GM23338 (cell line): ENCODE measurements around the gene TPM2. TPM values are rescaled to one million over a fixed set of nuclear protein-coding genes. Genes with fewer than 3 reads are reported as not detected.
A peak's percentile ranks its signal among the peaks of the same experiment; 100 is the strongest.

ENCODE experiments used
- ATAC-seq: fragments of 200-7000 bp; cut with Tn5 transposase; 3 replicates; pipeline ENCODE4 v1.9.1; 2020
- DNase-seq: peaks from one replicate; pipeline ENCODE4 v3.0.0-alpha.2; 2015; ENCODE audit warnings: low spot score
- H2AFZ ChIP-seq: fragments of 200-600 bp; sonication (generic); 2 replicates; pipeline ENCODE4 v1.8.0; 2016; ENCODE audit warnings: antibody characterized with exemption, mild to moderate bottlenecking, moderate library complexity
- H3F3A ChIP-seq: fragments of 200-600 bp; sonication (generic); replicated peaks from 2 replicates; pipeline ENCODE4 v1.8.0; 2017; ENCODE audit warnings: antibody characterized with exemption, mixed run types, low read depth
- H3K27ac ChIP-seq: fragments of 200-600 bp; sonication (generic); 2 replicates; pipeline ENCODE4 v1.6.1; 2016; ENCODE audit warnings: low read depth
- H3K27me3 ChIP-seq: fragments of 200-600 bp; sonication (generic); 2 replicates; pipeline ENCODE4 v1.8.0; 2016; ENCODE audit warnings: mild to moderate bottlenecking, mixed run types, moderate library complexity; ENCODE audit not compliant: insufficient read depth
- H3K36me3 ChIP-seq: fragments of 200-600 bp; sonication (generic); 2 replicates; pipeline ENCODE4 v1.8.0; 2016; ENCODE audit warnings: mild to moderate bottlenecking; ENCODE audit not compliant: insufficient read depth
- H3K4me1 ChIP-seq: fragments of 200-600 bp; sonication (generic); 2 replicates; pipeline ENCODE4 v1.8.0; 2016; ENCODE audit warnings: mild to moderate bottlenecking, moderate library complexity; ENCODE audit not compliant: insufficient read depth
- H3K4me2 ChIP-seq: fragments of 200-600 bp; sonication (generic); 2 replicates; pipeline ENCODE4 v1.7.1; 2017; ENCODE audit warnings: mixed run types
- H3K4me3 ChIP-seq: fragments of 200-600 bp; sonication (generic); 2 replicates; pipeline ENCODE4 v1.6.1; 2016; ENCODE audit warnings: mixed run types
- H3K79me2 ChIP-seq: fragments of 200-600 bp; sonication (generic); replicated peaks from 2 replicates; pipeline ENCODE4 v1.8.0; 2017; ENCODE audit warnings: mild to moderate bottlenecking; ENCODE audit not compliant: insufficient read depth
- H3K9me2 ChIP-seq: fragments of 200-600 bp; sonication (generic); 2 replicates; pipeline ENCODE4 v1.8.0; 2017; ENCODE audit not compliant: insufficient read depth
- H4K20me1 ChIP-seq: fragments of 200-600 bp; sonication (generic); replicated peaks from 2 replicates; pipeline ENCODE4 v1.8.0; 2017; ENCODE audit warnings: mild to moderate bottlenecking; ENCODE audit not compliant: insufficient read depth
- H3K27ac Mint-ChIP-seq: 2 replicates; pipeline ENCODE4 v1.8.0; 2020; ENCODE audit warnings: inconsistent platforms, mild to moderate bottlenecking, moderate library complexity, mixed read lengths
- H3K27me3 Mint-ChIP-seq: 3 replicates; pipeline ENCODE4 v1.8.0; 2022; ENCODE audit warnings: low read depth, mild to moderate bottlenecking, moderate library complexity, mixed read lengths, inconsistent platforms; ENCODE audit not compliant: insufficient read depth, poor library complexity
- H3K36me3 Mint-ChIP-seq: 3 replicates; pipeline ENCODE4 v1.8.0; 2021; ENCODE audit warnings: low read depth, mild to moderate bottlenecking, inconsistent platforms, moderate library complexity, mixed read lengths
- H3K4me1 Mint-ChIP-seq: 3 replicates; pipeline ENCODE4 v1.8.0; 2020; ENCODE audit warnings: mild to moderate bottlenecking, inconsistent platforms, mixed read lengths
- H3K4me3 Mint-ChIP-seq: 3 replicates; pipeline ENCODE4 v1.8.0; 2021; ENCODE audit warnings: moderate library complexity, mild to moderate bottlenecking, inconsistent platforms, mixed read lengths
- H3K9me3 Mint-ChIP-seq: 3 replicates; pipeline ENCODE4 v1.8.0; 2020; ENCODE audit warnings: moderate library complexity, mild to moderate bottlenecking, inconsistent platforms, mixed read lengths
- POLR2AphosphoS5 ChIP-seq: IDR thresholded peaks from 2 replicates; pipeline ENCODE4 v1.6.1; 2016; ENCODE audit warnings: antibody characterized with exemption, low read depth
- STAT1 ChIP-seq: IDR thresholded peaks from one replicate; pipeline ENCODE4 v1.6.1; 2016; ENCODE audit warnings: antibody characterized with exemption; ENCODE audit not compliant: unreplicated experiment
- ZNF114 ChIP-seq: fragments of 250-450 bp; sonication (Bioruptor Pico); IDR thresholded peaks from 2 replicates; pipeline ENCODE4 v1.5.0; 2020; ENCODE audit warnings: mild to moderate bottlenecking, moderate library complexity
- polyA plus RNA-seq: library from polyadenylated mRNA; unstranded; fragments of >200 nt; fragmentation: Nextera tagmentation; extraction: Ambion mirVana; gene quantifications from 2 replicates; pipeline ENCODE4 v1.2.1, GENCODE V29; 2016
- total RNA-seq: library from RNA; depleted of rRNA; stranded (reverse); fragments of >200 nt; shearing (Covaris generic); gene quantifications from 2 replicates; pipeline ENCODE4 v1.2.3, GENCODE V29; 2014
- TF ChIP-seq, protein P1 (sequence below): fragments of 250-450 bp; sonication (Bioruptor Pico); IDR thresholded peaks from 2 replicates; pipeline ENCODE4 v1.5.0; 2020; ENCODE audit warnings: mild to moderate bottlenecking, moderate library complexity
- TF ChIP-seq, protein P2 (sequence below), 2 experiments: fragments of 200-600 bp in 1 of 2; sonication (generic) in 1 of 2; conservative IDR thresholded peaks; 2 replicates each; pipeline versions ENCODE4 v1.5.1 to v1.6.1; 2016 to 2017; ENCODE audit warnings: antibody characterized with exemption in 2 of 2, low read depth in 2 of 2, mild to moderate bottlenecking in 2 of 2, moderate library complexity in 1 of 2

Gene TPM2
- total and polyA plus RNA-seq, 2 experiments from 2014 or later, result 116 to 488 TPM

DNA sequence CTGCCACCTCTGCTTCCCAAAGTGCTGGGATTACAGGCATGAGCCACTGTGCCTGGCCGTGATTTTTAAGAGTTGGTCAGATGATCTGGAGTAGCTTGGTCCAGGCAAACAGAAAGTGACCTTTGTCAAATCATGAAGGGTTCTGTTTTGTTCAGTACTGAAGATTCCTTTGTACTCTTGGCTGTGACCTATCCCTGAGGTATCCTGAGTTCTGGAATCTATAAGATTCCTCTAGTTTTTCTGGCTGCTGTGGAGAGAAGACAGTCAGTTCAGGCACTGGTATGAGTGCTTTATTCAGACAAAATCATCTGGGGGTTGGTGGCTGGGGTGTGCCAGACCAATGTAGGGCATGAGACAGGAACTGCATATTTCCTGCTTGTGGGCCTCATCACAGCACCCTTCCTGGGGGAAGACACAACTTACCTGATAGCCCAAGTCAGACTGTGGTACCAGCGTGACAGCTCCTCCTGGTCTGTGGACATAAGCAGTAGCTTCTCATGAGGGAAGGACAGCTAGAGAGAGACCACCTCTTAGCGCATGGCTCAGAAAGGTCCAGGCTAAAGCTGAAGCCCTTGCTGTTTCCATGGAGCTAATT is 27.9 kb downstream of the TPM2 start (continued):
- TF ChIP-seq, protein P1, sequence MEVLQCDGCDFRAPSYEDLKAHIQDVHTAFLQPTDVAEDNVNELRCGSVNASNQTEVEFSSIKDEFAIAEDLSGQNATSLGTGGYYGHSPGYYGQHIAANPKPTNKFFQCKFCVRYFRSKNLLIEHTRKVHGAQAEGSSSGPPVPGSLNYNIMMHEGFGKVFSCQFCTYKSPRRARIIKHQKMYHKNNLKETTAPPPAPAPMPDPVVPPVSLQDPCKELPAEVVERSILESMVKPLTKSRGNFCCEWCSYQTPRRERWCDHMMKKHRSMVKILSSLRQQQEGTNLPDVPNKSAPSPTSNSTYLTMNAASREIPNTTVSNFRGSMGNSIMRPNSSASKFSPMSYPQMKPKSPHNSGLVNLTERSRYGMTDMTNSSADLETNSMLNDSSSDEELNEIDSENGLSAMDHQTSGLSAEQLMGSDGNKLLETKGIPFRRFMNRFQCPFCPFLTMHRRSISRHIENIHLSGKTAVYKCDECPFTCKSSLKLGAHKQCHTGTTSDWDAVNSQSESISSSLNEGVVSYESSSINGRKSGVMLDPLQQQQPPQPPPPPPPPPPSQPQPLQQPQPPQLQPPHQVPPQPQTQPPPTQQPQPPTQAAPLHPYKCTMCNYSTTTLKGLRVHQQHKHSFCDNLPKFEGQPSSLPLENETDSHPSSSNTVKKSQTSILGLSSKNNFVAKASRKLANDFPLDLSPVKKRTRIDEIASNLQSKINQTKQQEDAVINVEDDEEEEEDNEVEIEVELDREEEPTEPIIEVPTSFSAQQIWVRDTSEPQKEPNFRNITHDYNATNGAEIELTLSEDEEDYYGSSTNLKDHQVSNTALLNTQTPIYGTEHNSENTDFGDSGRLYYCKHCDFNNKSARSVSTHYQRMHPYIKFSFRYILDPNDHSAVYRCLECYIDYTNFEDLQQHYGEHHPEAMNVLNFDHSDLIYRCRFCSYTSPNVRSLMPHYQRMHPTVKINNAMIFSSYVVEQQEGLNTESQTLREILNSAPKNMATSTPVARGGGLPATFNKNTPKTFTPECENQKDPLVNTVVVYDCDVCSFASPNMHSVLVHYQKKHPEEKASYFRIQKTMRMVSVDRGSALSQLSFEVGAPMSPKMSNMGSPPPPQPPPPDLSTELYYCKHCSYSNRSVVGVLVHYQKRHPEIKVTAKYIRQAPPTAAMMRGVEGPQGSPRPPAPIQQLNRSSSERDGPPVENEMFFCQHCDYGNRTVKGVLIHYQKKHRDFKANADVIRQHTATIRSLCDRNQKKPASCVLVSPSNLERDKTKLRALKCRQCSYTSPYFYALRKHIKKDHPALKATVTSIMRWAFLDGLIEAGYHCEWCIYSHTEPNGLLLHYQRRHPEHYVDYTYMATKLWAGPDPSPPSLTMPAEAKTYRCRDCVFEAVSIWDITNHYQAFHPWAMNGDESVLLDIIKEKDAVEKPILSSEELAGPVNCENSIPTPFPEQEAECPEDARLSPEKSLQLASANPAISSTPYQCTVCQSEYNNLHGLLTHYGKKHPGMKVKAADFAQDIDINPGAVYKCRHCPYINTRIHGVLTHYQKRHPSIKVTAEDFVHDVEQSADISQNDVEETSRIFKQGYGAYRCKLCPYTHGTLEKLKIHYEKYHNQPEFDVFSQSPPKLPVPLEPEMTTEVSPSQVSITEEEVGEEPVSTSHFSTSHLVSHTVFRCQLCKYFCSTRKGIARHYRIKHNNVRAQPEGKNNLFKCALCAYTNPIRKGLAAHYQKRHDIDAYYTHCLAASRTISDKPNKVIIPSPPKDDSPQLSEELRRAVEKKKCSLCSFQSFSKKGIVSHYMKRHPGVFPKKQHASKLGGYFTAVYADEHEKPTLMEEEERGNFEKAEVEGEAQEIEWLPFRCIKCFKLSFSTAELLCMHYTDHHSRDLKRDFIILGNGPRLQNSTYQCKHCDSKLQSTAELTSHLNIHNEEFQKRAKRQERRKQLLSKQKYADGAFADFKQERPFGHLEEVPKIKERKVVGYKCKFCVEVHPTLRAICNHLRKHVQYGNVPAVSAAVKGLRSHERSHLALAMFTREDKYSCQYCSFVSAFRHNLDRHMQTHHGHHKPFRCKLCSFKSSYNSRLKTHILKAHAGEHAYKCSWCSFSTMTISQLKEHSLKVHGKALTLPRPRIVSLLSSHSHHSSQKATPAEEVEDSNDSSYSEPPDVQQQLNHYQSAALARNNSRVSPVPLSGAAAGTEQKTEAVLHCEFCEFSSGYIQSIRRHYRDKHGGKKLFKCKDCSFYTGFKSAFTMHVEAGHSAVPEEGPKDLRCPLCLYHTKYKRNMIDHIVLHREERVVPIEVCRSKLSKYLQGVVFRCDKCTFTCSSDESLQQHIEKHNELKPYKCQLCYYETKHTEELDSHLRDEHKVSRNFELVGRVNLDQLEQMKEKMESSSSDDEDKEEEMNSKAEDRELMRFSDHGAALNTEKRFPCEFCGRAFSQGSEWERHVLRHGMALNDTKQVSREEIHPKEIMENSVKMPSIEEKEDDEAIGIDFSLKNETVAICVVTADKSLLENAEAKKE (CRISPR knock-in tag), result no peak

DNA sequence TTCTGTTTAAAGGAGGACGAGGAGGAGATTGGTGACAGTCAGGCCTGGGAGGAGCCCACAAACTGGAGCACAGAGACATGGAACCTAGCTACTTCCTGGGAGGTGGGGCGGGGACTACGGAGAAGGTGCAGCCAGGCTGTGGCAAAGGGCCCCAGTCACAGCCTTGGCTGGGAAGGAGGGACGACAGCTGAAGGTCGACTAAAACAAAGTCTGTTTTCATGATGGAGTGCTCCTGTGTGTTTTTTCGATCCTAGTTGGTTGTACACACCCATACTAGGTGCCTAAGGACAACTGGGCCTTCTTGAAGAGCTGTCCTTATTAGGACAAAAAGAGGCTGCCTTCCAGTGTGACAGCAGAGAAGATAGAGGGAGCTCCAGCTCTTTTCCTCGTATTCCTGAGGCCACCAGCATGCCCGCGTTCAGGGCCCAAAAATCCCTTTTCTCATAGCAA is 28.7 kb downstream of the TPM2 start:
- Mint-ChIP-seq H3K4me1 (peaks cover 55% of the 10 kb centered on the region), H3K27ac (peak overlapping the region; percentile 90; the same call in 1 of the 2 replicates), H3K36me3 (peaks cover 49% of the 10 kb centered on the region), H3K4me3 (no peak overlapping the region), H3K27me3 (peaks cover 33% of the 10 kb centered on the region), H3K9me3 (peaks cover 3% of the 10 kb centered on the region)
- H3K9me2 ChIP-seq, result no peaks in the 10 kb centered on the region
- peaks cover 23% of the 10 kb centered on the region for H3K4me1 ChIP-seq
- H3K4me2 ChIP-seq, result no peak overlapping the region
- TF ChIP-seq, protein P2, sequence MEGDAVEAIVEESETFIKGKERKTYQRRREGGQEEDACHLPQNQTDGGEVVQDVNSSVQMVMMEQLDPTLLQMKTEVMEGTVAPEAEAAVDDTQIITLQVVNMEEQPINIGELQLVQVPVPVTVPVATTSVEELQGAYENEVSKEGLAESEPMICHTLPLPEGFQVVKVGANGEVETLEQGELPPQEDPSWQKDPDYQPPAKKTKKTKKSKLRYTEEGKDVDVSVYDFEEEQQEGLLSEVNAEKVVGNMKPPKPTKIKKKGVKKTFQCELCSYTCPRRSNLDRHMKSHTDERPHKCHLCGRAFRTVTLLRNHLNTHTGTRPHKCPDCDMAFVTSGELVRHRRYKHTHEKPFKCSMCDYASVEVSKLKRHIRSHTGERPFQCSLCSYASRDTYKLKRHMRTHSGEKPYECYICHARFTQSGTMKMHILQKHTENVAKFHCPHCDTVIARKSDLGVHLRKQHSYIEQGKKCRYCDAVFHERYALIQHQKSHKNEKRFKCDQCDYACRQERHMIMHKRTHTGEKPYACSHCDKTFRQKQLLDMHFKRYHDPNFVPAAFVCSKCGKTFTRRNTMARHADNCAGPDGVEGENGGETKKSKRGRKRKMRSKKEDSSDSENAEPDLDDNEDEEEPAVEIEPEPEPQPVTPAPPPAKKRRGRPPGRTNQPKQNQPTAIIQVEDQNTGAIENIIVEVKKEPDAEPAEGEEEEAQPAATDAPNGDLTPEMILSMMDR (conservative IDR thresholded peaks at IDR 0.05; ENCODE audit: low read depth in 2 of 2), result peak; percentile 51 to 63
- no peak for TF ChIP-seq STAT1
- TF ChIP-seq POLR2AphosphoS5, result no peak
- no peak for TF ChIP-seq ZNF114 (CRISPR knock-in tag)
- H3K79me2 ChIP-seq, result peaks cover 8% of the 10 kb centered on the region; the same call in 1 of the 2 replicates
- no peak overlapping the region for H2AFZ ChIP-seq
- H3F3A ChIP-seq, result peaks cover 29% of the 10 kb centered on the region; the same call in 1 of the 2 replicates
- H3K4me3 ChIP-seq, result no peak overlapping the region
- no peaks in the 10 kb centered on the region; the same call in none of the 2 replicates for H4K20me1 ChIP-seq
- peak; percentile 56 for DNase-seq
- H3K36me3 ChIP-seq, result peaks cover 8% of the 10 kb centered on the region; the same call in 1 of the 2 replicates
- H3K27me3 ChIP-seq, result peaks cover 4% of the 10 kb centered on the region; the same call in 1 of the 2 replicates
- no peak overlapping the region for H3K27ac ChIP-seq
- no peak for ATAC-seq
